ENCODE measurements around the gene NRIP1.

The NRIP1 gene

DNA sequence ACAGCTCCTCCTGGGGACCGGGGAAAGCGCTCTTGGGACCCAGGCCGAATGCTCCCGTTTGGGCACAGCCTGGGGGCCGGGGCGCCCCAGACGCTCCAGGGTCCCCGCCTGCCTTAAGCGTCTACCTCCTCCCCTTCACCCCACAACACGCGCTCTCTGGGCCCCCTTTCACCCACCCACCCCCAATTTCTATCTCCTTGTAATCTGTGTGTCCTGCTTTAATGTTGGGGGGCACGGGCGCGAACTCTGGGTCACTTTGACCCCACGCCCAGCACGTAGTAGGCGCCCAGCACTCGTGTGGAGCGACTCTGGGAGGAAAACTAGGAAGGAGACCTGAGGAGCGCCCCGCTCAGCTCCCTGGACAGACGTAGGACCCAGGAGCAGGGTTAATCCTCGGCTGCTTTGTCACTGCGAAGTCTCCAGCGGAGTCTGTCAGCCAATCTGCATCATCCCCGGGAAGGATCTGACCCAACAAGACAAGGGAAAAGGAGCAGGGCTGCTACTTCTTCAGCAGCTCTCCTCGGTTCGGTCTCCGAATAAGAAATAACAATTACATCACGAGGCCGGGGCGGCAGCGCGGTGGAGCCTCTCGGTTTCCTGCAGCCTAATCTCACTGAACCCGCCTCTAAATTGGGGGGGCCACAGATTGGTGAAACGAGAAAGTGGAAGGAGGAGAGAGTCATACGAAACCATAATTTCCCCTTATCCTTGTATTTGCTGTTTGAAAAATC, 757 bp upstream of the NRIP1 start:
- DNase-seq = peak; percentile 90

DNA sequence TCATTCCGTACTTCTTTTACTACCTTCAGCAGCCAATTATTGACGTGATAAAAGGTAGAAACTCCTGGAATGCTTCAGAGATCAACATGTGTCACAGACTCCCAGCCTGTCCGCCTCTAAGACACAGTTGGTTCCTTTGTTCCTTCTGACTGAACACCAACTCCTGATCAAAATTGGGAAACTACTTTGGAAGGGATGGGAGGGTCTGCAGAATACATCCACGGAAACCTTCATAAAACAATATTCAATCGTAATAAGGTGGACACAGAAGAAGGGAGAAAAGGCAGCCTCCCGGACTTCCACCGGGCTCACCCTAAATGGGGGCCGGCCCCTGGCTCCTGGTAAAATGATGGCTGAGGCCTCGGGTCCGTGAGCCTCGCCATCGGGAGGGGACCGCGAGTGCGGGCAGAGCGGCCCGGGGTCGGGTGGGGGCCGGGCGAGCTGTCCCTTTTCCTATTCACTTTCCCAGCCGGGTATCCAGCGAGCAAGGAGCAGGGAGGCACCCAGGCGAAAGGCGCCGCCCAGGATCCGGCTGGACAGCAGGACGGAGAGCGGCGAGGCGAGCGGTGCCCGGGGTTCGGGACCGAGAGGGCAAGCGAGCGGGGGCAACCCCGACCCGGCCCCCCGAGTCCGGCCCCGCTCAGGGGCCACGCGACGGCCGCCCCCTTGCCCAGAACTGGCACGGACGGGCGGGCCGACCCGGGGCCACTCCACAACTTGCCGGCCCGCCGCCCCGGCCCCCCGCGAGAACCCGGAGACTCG, 805 bp downstream of the NRIP1 start:
- DNase-seq = no peak

DNA sequence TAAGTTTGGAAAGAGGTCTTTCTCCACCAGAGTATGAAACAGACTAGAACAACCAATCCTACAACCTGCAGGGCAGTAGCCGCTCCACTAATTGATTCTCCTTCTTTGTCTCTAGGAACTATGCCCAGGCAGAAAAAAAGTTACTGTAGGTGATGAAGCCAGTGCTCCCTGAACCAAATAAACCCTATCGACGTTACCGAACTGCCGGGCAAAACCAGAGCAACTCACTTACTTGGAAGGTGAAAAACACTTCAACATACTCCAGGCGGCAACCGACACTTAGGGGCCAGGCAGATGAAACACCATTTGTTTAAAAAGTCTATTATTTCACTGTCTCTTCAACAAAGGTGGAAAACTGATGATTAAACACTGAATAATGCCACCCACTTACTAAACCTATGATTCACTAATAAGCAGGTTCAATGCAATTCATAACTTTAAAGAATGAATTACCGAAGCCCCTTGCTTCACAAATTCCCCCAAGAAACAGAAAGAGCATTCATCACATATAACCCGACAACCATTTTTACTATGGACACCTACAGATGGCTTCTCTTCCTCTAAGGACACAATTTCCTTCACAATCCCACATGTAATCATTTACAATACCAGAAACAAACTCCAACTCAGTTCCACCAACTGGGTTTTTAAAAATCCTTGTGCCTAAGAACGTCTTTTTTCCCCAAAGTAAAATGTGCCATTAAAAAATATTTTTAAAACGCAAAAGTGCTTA, 1.6 kb downstream of the NRIP1 start:
- DNase-seq = peak; percentile 9

GRCh38 chr21:15062606-15062965, 2.2 kb downstream of the NRIP1 start:
- DNase-seq = peak; percentile 37

DNA sequence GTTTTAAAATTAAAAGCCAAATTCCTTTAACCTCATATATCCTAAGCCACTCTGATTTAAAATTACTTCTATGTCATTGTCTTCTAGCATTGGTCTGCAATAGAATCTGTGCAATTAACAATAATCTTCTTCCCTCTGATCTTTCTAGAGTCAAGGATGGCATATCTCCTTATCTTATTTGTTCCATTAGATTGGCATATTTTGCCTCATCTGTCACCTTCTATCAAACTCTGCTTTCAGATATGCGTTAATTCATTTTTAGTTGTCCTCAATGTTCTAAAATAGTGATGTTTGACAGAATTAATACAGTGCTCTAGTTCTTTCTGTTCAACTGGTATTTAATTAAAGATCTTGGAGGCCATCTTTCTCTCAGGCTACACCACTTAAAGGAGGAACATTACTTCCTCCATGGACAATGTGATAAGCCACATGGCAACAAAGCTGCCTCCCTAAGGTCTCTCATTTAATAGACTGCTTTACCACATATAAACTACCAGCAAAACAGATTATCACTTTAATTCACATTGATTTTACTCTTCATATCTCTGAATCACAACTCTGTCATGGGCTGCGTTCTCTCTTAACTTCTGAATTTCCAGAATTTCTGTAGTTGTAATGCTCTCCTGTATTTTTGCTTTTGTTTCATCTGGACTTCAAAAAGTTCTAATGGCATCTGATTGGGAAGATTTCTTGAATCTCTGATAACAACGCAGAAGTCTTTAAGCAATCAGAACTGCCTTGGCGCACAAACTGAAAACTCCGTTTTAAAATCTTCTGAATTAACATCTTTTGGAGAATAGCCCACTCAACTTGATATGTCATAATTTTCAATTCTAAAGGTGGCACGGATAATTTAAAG, 2.8 kb downstream of the NRIP1 start:
- DNase-seq = peak; percentile 21

DNA sequence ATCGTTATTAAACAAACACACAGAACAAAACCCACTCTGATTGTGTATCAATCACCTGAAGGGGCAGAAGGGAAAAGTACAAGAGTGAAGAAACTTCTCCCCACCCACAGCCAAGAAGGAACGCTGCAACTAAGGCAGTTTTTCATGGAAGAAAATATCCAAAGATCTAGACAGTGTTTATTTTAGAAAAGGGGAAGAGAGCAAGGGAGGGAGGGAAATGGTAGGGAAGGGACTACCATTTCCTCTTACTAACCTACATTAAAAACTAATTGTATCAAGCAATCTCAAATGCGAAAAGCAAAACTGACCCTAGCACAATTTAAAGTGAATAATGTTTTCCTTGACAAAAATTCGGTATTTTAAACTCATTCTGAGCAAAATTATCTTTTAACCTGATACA, 3.5 kb downstream of the NRIP1 start:
- DNase-seq = peak; percentile 34

DNA sequence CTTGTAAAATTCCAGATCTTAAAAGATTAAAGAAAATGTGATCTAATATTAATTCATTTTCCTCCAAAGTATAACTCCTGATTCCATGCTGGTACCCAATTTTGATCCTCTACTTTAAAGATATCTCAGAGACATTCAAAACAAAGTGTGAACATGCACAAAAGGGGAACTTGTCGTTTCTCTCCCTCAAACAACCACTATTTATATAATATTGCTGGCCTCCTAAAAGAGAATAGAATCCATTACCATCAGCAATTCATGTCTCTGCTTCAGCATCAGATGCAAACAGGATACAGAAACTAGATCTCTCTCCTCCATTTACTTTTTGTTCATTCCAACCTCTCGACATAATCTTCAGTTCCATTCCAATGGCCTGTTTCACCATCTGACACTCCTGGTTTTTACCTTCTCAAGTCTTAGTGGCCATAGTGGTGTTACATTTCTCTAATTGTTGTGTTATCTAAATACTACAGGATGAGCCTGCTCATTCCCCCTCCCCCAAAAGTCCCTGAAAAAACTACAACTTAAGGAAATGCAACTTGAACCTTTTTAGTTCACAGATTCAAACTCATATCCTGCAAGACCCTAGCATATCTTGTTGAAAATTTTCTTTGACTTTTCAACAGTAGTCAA, 4.1 kb downstream of the NRIP1 start:
- peak; percentile 29 for DNase-seq

GRCh38 chr21:15059397-15059796, 5.4 kb downstream of the NRIP1 start:
- no peak for DNase-seq

GRCh38 chr21:15058854-15059263, 5.9 kb downstream of the NRIP1 start:
- DNase-seq = peak; percentile 16

DNA sequence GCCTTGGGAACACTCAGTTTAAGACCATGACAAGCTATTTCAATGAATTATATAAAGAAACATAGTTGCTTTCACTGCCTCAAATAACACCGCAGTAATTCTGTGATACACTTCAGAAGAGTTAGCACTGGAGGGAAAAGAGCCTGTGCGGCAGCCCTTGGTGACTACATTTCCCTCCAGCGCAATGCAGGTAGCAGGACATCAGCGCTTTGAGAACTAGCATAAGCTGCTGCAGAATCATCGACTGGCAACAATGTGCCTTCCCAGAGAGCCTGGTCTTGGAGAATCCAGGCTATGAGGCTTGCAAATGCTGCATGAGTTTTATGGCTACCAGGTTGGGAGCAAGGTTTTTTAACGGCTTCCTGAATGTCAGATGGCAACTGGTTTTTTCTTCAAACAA, 7.5 kb downstream of the NRIP1 start:
- DNase-seq = no peak

DNA sequence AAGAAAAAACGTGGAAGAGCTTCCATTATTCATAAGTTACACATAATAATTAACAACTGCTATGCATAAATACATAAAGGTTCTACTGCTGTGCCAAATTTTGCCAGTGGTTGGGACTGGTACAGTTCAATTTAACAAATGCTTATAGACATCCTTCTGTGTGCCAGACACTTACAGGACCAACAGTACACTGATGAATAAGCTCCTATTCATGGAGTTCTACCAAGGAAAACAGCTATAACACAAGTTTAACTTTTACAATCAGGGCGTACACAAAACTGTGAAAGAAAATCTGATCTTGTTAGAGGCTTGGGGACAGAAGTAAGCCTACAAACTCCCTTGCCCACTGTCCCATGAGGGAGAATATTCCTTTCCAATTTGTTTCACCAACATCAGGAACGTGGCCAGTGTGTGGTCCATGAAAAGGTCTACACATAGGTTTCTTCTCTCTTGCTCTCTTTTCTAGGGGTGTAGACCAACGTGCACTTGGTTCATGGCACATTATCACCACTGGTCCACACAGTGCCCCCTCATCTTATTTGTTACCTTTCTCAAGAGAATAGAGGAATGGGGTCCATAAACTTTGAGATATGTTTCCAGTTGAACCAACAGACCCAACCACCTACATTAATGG, 10.1 kb downstream of the NRIP1 start:
- no peak for DNase-seq

- DNase-seq = no peak
Measured at GRCh38 chr21:15054089-15054488, 10.7 kb downstream of the NRIP1 start.

DNA sequence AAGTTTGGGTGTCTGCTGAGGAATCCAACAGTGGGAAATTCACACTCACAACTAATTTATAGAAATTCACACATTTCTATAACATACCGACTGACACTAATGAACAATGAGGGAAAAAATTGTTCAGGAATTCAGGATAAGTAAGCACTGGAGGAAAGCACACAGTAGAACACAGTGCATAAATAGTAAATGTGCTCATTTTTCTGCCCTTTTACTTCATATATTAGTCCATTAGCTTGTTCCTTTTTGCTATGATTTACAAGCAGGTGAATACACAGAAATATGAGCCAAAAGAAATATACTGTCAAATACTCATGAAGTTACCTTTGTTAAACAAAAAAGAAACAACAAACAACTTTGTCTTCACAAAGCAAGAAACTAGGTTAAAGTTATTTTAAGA, 11.3 kb downstream of the NRIP1 start:
- DNase-seq = no peak

- no peak for DNase-seq
Measured at GRCh38 chr21:15052459-15052763, 12.4 kb downstream of the NRIP1 start.

GRCh38 chr21:15051644-15052458, 12.9 kb downstream of the NRIP1 start:
- DNase-seq = peak; percentile 33

GRCh38 chr21:15050568-15051377, 14.0 kb downstream of the NRIP1 start:
- DNase-seq = no peak

GRCh38 chr21:15045017-15045416, 19.8 kb downstream of the NRIP1 start:
- no peak for DNase-seq

- DNase-seq = no peak
Measured at GRCh38 chr21:15042531-15042930, 22.3 kb downstream of the NRIP1 start.

GRCh38 chr21:15039607-15040299, 25.0 kb downstream of the NRIP1 start:
- no peak for DNase-seq

- DNase-seq = no peak
Measured at GRCh38 chr21:15037900-15038293, 26.9 kb downstream of the NRIP1 start.

All from MV-4-11 (cell line).